MCF 10A (cell line): ENCODE data around the gene RBP3. TPM values are rescaled to one million over a fixed set of nuclear protein-coding genes. Genes with fewer than 3 reads are reported as not detected.

Experiments
- BruUV-seq: library from RNA; stranded (reverse); fragments of 400-500 nt; replicated peaks from 2 replicates; lab custom pipeline; 2021; lab: Mats Ljungman, UMichigan
- CTCF ChIA-PET: fragments of 300-600 bp; sonication (Branson Sonifier 250); formaldehyde crosslinking; extraction: SDS; loops from one replicate; lab custom pipeline; 2021; ENCODE audit warnings: antibody characterized with exemption, inconsistent platforms; lab: Yijun Ruan, JAX
- POLR2A ChIA-PET: fragments of 300-600, 350-650 bp; sonication (Branson Sonifier 250); formaldehyde crosslinking; extraction: SDS; loops from one replicate; lab custom pipeline; 2020; ENCODE audit warnings: antibody characterized with exemption, inconsistent platforms; lab: Yijun Ruan, JAX
- DNase-seq: peaks from one replicate; pipeline ENCODE4 v3.0.0-alpha.2; 2018; ENCODE audit not compliant: unreplicated experiment
- H3K27ac Mint-ChIP-seq: one replicate; pipeline ENCODE4 v1.8.0; 2022; ENCODE audit warnings: mild to moderate bottlenecking, low read depth, mixed read lengths; ENCODE audit not compliant: unreplicated experiment
- H3K27me3 Mint-ChIP-seq: one replicate; pipeline ENCODE4 v1.8.0; 2022; ENCODE audit warnings: mixed read lengths; ENCODE audit not compliant: insufficient read depth, unreplicated experiment
- H3K36me3 Mint-ChIP-seq: one replicate; pipeline ENCODE4 v1.8.0; 2022; ENCODE audit warnings: mild to moderate bottlenecking, moderate library complexity, mixed read lengths; ENCODE audit not compliant: insufficient read depth, unreplicated experiment
- H3K4me1 Mint-ChIP-seq: one replicate; pipeline ENCODE4 v1.8.0; 2022; ENCODE audit warnings: mixed read lengths; ENCODE audit not compliant: insufficient read depth, unreplicated experiment
- H3K4me3 Mint-ChIP-seq: one replicate; pipeline ENCODE4 v1.8.0; 2022; ENCODE audit warnings: mild to moderate bottlenecking, moderate library complexity, mixed read lengths; ENCODE audit not compliant: unreplicated experiment
- H3K9me3 Mint-ChIP-seq: one replicate; pipeline ENCODE4 v1.8.0; 2022; ENCODE audit warnings: mixed read lengths; ENCODE audit not compliant: unreplicated experiment
- CTCF ChIP-seq: fragments of 200-600 bp; IDR thresholded peaks from one replicate; pipeline ENCODE4 v1.8.0; 2022; ENCODE audit warnings: antibody characterized with exemption, mild to moderate bottlenecking; ENCODE audit not compliant: unreplicated experiment
- intact Hi-C: fragments of 100-400 bp; cut with micrococcal nuclease; formaldehyde crosslinking; loops from 2 replicates; pipeline ENCODE4 v1.14.1; 2022
- total RNA-seq: library from RNA; stranded (reverse); gene quantifications from 2 replicates; pipeline ENCODE4 v1.2.3, GENCODE V29; 2022

Gene RBP3
- total RNA-seq, 1 experiment from 2014 or later: not detected

GRCh38 chr10:47349941-47350371 is 1.8 kb downstream of the RBP3 start:
- Mint-ChIP-seq H3K9me3 (no peaks in the 10 kb centered on the region), H3K27ac (no peak overlapping the region), H3K4me3 (no peak overlapping the region), H3K4me1 (no peaks in the 10 kb centered on the region), H3K36me3 (no peaks in the 10 kb centered on the region), H3K27me3 (no peaks in the 10 kb centered on the region)
- ChIA-PET CTCF (no interaction called here), POLR2A (no interaction called here)
- no TSS peak for BruUV-seq
- intact Hi-C loops: loop anchor here (10.0 kb wide), 1 partner anchor 325 kb away; no protein-coding TSS in a partner anchor
- DNase-seq: no peak
- no peak for TF ChIP-seq CTCF

- no peak for DNase-seq
- intact Hi-C loops: no loop called here
- no peak for TF ChIP-seq CTCF
- H3K36me3 Mint-ChIP-seq: no peaks in the 10 kb centered on the region
- POLR2A ChIA-PET: interaction anchor here (0.7 kb wide), 1 partner anchor 15 kb away, joined by 3 read pairs; no protein-coding TSS in a partner anchor
- no peak overlapping the region for H3K4me3 Mint-ChIP-seq
- no peaks in the 10 kb centered on the region for H3K9me3 Mint-ChIP-seq
- H3K4me1 Mint-ChIP-seq: no peaks in the 10 kb centered on the region
- H3K27ac Mint-ChIP-seq: no peak overlapping the region
- no TSS peak for BruUV-seq
- CTCF ChIA-PET: interaction anchor here (1.1 kb wide), 1 partner anchor 9 kb away, joined by 3 read pairs; no protein-coding TSS in a partner anchor
- no peaks in the 10 kb centered on the region for H3K27me3 Mint-ChIP-seq
Observed at GRCh38 chr10:47350671-47351640, 2.8 kb downstream of the RBP3 start.

DNA sequence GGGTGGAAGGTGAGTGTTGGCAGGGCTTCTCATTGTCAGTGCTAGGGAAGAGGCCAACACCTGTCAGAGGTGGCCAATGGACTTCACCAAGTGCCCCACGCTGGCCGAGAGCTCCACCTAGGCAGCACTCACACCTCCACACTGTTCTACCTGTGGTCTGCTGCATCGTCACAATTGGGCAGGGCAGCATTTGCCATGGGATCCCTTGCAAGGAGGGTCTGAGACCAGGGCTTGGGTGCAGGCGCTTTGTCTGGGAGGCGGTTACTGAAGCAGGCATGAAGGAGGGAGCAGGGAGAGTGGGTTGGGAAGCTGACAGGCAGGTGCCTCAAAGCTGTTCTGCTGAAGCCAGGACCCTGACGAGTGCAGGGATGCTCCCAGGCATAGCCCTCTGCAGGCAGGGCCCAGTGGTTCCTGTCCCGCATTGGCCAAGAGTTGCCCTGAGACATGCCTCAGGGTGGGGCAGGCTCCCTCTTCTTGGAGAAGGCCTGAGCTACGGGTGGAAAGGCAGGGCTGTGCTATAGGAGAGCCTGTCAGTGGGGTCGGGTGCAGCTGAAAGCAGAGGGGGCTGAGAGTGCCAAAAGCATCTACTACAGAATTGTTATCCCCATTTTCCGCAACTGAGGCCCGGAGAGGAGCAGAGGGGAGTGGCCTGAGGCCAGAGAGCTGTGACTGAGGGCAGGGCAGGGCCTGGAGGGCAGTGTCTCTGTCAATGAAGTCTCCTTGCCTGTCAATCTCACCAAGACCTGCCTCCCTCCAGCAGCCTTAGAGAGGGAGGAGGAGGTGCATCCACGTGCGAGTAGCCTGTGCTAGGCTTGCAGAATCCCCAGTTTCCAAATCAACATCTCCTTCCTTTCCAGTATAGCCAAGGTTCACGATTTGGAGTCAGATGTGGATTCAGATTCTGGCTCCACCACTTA is 4.0 kb downstream of the RBP3 start:
- Mint-ChIP-seq H3K27ac (no peak overlapping the region), H3K36me3 (no peaks in the 10 kb centered on the region), H3K9me3 (no peaks in the 10 kb centered on the region), H3K4me1 (no peaks in the 10 kb centered on the region), H3K4me3 (no peak overlapping the region), H3K27me3 (no peaks in the 10 kb centered on the region)
- BruUV-seq: no TSS peak
- intact Hi-C loops: no loop called here
- CTCF ChIA-PET: interaction anchor here (0.7 to 2.2 kb wide), 4 partner anchors 8 to 86 kb away, joined by 3 to 11 read pairs (median 7); no protein-coding TSS in a partner anchor
- DNase-seq: no peak
- POLR2A ChIA-PET: no interaction called here
- no peak for TF ChIP-seq CTCF
